HepG2 (cell line): ENCODE data around the gene QRICH2. TPM values are rescaled to one million over a fixed set of nuclear protein-coding genes. Genes with fewer than 3 reads are reported as not detected.
A peak's percentile ranks its signal among the peaks of the same experiment; 100 is the strongest.

Experiments
- HOMEZ ChIP-seq: IDR thresholded peaks from 2 replicates; pipeline ENCODE4 v1.6.1; 2016; ENCODE audit warnings: low read depth
- JARID2 ChIP-seq: sonication (generic); formaldehyde crosslinking; IDR thresholded peaks from 2 replicates; pipeline ENCODE4 v1.8.1; 2023; ENCODE audit warnings: missing genetic modification reagents, inconsistent platforms; ENCODE audit not compliant: insufficient replicate concordance
- MTA1 ChIP-seq: sonication (generic); formaldehyde crosslinking; IDR thresholded peaks from 2 replicates; pipeline ENCODE4 v1.4.0; 2020; ENCODE audit warnings: missing genetic modification reagents, mild to moderate bottlenecking, borderline replicate concordance
- NCOR1 ChIP-seq: fragments of 200-600 bp; sonication (generic); IDR thresholded peaks from 2 replicates; pipeline ENCODE4 v1.7.0; 2017; ENCODE audit warnings: antibody characterized with exemption, low read length, borderline replicate concordance
- POLR2A ChIP-seq, 2 experiments: IDR thresholded peaks; 2 replicates each; pipeline ENCODE4 v1.6.1; 2011; ENCODE audit warnings: low read depth in 2 of 2, low read length in 2 of 2, mild to moderate bottlenecking in 1 of 2, moderate library complexity in 1 of 2; ENCODE audit not compliant: insufficient read depth in 1 of 2
- RELA ChIP-seq: sonication (generic); formaldehyde crosslinking; IDR thresholded peaks from 2 replicates; pipeline ENCODE4 v1.4.0; 2020; ENCODE audit warnings: missing genetic modification reagents
- RFX1 ChIP-seq: fragments of 450-650 bp; IDR thresholded peaks from 2 replicates; pipeline ENCODE4 v1.6.1; 2017
- SNAI1 ChIP-seq: sonication (generic); formaldehyde crosslinking; IDR thresholded peaks from 2 replicates; pipeline ENCODE4 v1.5.0; 2020; ENCODE audit warnings: mild to moderate bottlenecking, missing genetic modification reagents, borderline replicate concordance
- ZBTB7B ChIP-seq: sonication (generic); formaldehyde crosslinking; IDR thresholded peaks from 2 replicates; pipeline ENCODE4 v1.4.0; 2020; ENCODE audit warnings: missing genetic modification reagents
- ZNF253 ChIP-seq: sonication (generic); formaldehyde crosslinking; IDR thresholded peaks from 2 replicates; pipeline ENCODE4 v1.8.0; 2022; ENCODE audit warnings: mild to moderate bottlenecking, missing genetic modification reagents, borderline replicate concordance
- ZNF788 ChIP-seq: sonication (generic); formaldehyde crosslinking; IDR thresholded peaks from 2 replicates; pipeline ENCODE4 v1.5.0; 2020; ENCODE audit warnings: mild to moderate bottlenecking, missing genetic modification reagents, borderline replicate concordance
- polyA plus RNA-seq, 8 experiments: library from polyadenylated mRNA; depleted of rRNA in 3 of 8; stranded (reverse) in 7 of 8; unstranded in 1 of 8; fragments of >200 nt; fragmentation: Illumina TruSeq in 4 of 8; extraction: Trizol in 4 of 8; gene quantifications; 2 replicates each; pipeline versions ENCODE4 v1.2.1 to v1.2.3, GENCODE V29; 2011 to 2016; ENCODE audit warnings: low read depth in 4 of 8, missing spikeins in 1 of 8, mixed read lengths in 1 of 8; ENCODE audit not compliant: insufficient read depth in 1 of 8
- total RNA-seq, 5 experiments: library from RNA; depleted of rRNA; stranded (reverse); fragments of >200 nt; fragmentation: Illumina TruSeq; extraction: Trizol; gene quantifications; 2 replicates each; pipeline ENCODE4 v1.2.3, GENCODE V29; 2016; ENCODE audit warnings: low read depth in 1 of 5
- TF ChIP-seq, protein P1 (sequence below): sonication (generic); formaldehyde crosslinking; IDR thresholded peaks from 2 replicates; pipeline ENCODE4 v1.5.1; 2020; ENCODE audit warnings: missing genetic modification reagents, mild to moderate bottlenecking, borderline replicate concordance
- TF ChIP-seq, protein P2 (sequence below): IDR thresholded peaks from 2 replicates; pipeline ENCODE4 v1.6.1; 2016; ENCODE audit warnings: control low read depth
- TF ChIP-seq, protein P3 (sequence below): sonication (generic); formaldehyde crosslinking; IDR thresholded peaks from 2 replicates; pipeline ENCODE4 v1.8.0; 2023; ENCODE audit warnings: mild to moderate bottlenecking, missing genetic modification reagents
- TF ChIP-seq, protein P4 (sequence below): sonication (generic); formaldehyde crosslinking; conservative IDR thresholded peaks from 2 replicates; pipeline ENCODE4 v1.8.0; 2022; ENCODE audit warnings: low read depth, missing genetic modification reagents
- TF ChIP-seq, protein P5 (sequence below): sonication (generic); formaldehyde crosslinking; IDR thresholded peaks from 2 replicates; pipeline ENCODE4 v1.5.1; 2020; ENCODE audit warnings: mild to moderate bottlenecking, missing genetic modification reagents, borderline replicate concordance

The QRICH2 gene
- total and polyA plus RNA-seq, 2 of the 13 experiments (the other 11 are each of a cell fraction or from before 2014, with no cell fraction given) = 3.7 to 5.7 TPM

DNA sequence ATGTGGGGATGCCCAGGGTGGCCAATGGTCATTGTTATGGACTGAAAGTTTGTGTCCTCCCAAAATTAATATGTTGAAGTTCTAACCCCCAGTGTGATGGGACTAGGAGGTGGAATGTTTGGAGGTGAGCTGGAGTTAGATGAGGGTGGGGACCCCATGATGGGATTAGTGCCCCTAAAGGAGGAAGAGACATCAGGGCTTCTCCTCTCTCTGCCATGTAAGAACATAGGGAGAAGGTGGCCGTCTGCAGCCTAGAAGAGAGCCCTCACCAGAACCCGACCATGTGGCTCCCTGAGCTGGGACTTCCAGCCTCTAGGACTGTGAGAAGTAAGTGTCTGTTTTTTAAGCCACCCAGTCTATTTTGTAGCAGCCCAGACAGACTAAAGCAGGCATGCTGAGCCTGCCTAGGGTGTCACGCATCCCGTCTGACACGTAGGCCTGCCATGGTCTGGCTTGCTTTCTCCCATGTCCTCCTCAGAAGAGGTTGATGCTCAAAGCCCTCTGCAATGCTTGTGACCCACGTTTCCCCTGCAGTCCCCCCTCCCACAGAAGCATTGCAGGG, 49.6 kb upstream of the QRICH2 start (continued):
- TF ChIP-seq, protein P1, sequence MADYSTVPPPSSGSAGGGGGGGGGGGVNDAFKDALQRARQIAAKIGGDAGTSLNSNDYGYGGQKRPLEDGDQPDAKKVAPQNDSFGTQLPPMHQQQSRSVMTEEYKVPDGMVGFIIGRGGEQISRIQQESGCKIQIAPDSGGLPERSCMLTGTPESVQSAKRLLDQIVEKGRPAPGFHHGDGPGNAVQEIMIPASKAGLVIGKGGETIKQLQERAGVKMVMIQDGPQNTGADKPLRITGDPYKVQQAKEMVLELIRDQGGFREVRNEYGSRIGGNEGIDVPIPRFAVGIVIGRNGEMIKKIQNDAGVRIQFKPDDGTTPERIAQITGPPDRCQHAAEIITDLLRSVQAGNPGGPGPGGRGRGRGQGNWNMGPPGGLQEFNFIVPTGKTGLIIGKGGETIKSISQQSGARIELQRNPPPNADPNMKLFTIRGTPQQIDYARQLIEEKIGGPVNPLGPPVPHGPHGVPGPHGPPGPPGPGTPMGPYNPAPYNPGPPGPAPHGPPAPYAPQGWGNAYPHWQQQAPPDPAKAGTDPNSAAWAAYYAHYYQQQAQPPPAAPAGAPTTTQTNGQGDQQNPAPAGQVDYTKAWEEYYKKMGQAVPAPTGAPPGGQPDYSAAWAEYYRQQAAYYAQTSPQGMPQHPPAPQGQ (CRISPR knock-in tag) = no peak
- TF ChIP-seq ZNF788 (CRISPR knock-in tag) = no peak
- TF ChIP-seq, protein P2, sequence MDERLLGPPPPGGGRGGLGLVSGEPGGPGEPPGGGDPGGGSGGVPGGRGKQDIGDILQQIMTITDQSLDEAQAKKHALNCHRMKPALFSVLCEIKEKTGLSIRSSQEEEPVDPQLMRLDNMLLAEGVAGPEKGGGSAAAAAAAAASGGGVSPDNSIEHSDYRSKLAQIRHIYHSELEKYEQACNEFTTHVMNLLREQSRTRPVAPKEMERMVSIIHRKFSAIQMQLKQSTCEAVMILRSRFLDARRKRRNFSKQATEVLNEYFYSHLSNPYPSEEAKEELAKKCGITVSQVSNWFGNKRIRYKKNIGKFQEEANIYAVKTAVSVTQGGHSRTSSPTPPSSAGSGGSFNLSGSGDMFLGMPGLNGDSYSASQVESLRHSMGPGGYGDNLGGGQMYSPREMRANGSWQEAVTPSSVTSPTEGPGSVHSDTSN (CRISPR knock-in tag) = 0 out of 2 replicates have a peak, but pooled peaks have one; percentile 31
- TF ChIP-seq MTA1 (CRISPR knock-in tag) = no peak
- TF ChIP-seq, protein P3, sequence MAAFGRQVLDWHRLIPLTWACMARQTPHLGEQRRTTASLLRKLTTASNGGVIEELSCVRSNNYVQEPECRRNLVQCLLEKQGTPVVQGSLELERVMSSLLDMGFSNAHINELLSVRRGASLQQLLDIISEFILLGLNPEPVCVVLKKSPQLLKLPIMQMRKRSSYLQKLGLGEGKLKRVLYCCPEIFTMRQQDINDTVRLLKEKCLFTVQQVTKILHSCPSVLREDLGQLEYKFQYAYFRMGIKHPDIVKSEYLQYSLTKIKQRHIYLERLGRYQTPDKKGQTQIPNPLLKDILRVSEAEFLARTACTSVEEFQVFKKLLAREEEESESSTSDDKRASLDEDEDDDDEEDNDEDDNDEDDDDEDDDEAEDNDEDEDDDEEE (CRISPR knock-in tag) = no peak
- TF ChIP-seq RELA (CRISPR knock-in tag) = no peak
- no peak for TF ChIP-seq JARID2 (CRISPR knock-in tag)
- no peak for TF ChIP-seq NCOR1
- TF ChIP-seq, protein P4, sequence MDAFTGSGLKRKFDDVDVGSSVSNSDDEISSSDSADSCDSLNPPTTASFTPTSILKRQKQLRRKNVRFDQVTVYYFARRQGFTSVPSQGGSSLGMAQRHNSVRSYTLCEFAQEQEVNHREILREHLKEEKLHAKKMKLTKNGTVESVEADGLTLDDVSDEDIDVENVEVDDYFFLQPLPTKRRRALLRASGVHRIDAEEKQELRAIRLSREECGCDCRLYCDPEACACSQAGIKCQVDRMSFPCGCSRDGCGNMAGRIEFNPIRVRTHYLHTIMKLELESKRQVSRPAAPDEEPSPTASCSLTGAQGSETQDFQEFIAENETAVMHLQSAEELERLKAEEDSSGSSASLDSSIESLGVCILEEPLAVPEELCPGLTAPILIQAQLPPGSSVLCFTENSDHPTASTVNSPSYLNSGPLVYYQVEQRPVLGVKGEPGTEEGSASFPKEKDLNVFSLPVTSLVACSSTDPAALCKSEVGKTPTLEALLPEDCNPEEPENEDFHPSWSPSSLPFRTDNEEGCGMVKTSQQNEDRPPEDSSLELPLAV (CRISPR knock-in tag) = no peak
- no peak for TF ChIP-seq ZNF253 (CRISPR knock-in tag)
- TF ChIP-seq HOMEZ (CRISPR knock-in tag) = no peak
- TF ChIP-seq, protein P5, sequence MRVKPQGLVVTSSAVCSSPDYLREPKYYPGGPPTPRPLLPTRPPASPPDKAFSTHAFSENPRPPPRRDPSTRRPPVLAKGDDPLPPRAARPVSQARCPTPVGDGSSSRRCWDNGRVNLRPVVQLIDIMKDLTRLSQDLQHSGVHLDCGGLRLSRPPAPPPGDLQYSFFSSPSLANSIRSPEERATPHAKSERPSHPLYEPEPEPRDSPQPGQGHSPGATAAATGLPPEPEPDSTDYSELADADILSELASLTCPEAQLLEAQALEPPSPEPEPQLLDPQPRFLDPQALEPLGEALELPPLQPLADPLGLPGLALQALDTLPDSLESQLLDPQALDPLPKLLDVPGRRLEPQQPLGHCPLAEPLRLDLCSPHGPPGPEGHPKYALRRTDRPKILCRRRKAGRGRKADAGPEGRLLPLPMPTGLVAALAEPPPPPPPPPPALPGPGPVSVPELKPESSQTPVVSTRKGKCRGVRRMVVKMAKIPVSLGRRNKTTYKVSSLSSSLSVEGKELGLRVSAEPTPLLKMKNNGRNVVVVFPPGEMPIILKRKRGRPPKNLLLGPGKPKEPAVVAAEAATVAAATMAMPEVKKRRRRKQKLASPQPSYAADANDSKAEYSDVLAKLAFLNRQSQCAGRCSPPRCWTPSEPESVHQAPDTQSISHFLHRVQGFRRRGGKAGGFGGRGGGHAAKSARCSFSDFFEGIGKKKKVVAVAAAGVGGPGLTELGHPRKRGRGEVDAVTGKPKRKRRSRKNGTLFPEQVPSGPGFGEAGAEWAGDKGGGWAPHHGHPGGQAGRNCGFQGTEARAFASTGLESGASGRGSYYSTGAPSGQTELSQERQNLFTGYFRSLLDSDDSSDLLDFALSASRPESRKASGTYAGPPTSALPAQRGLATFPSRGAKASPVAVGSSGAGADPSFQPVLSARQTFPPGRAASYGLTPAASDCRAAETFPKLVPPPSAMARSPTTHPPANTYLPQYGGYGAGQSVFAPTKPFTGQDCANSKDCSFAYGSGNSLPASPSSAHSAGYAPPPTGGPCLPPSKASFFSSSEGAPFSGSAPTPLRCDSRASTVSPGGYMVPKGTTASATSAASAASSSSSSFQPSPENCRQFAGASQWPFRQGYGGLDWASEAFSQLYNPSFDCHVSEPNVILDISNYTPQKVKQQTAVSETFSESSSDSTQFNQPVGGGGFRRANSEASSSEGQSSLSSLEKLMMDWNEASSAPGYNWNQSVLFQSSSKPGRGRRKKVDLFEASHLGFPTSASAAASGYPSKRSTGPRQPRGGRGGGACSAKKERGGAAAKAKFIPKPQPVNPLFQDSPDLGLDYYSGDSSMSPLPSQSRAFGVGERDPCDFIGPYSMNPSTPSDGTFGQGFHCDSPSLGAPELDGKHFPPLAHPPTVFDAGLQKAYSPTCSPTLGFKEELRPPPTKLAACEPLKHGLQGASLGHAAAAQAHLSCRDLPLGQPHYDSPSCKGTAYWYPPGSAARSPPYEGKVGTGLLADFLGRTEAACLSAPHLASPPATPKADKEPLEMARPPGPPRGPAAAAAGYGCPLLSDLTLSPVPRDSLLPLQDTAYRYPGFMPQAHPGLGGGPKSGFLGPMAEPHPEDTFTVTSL = peak; percentile 1; the same call in 1 of the 2 replicates
- TF ChIP-seq ZBTB7B = peak; percentile 45; the same call in 1 of the 2 replicates
- TF ChIP-seq RFX1 = no peak
- TF ChIP-seq SNAI1 (CRISPR knock-in tag) = no peak
- peak; percentile 90 to 97 for TF ChIP-seq POLR2A (IDR thresholded peaks at IDR 0.05; ENCODE audit: insufficient read depth in 1 of 2, low read depth in 2 of 2, low read length in 2 of 2)
